Left hindlimb (tissue), 1 donor: ENCODE results near the gene WDR59.
A peak's percentile ranks its signal among the peaks of the same experiment; 100 is the strongest.
"Not testable (repeated sequence)": the region's sequence is repeated elsewhere in the genome, so short reads cannot be mapped to it uniquely, and the experiment has no call there.

Experiments
- DNase-seq: peaks from one replicate; pipeline ENCODE4 v3.0.0-alpha.2; 2018

Gene WDR59

GRCh38 chr16:74984529-74985296, at the start of gene WDR59:
Gene WDR59 (minus strand): TSS chr16:74985123. CDS start chr16:74985017, 106 bp downstream.
- peak; percentile 99 for DNase-seq

GRCh38 chr16:75032655-75033054, 47.7 kb upstream of the WDR59 start:
- DNase-seq = no peak

- DNase-seq = no peak
Measured at GRCh38 chr16:75029854-75030253, 44.9 kb upstream of the WDR59 start.

GRCh38 chr16:75028544-75029135, 43.7 kb upstream of the WDR59 start:
- no peak for DNase-seq

- no peak for DNase-seq
Measured at GRCh38 chr16:75027520-75028300, 42.8 kb upstream of the WDR59 start.

GRCh38 chr16:75026892-75027391, 42.0 kb upstream of the WDR59 start:
- no peak for DNase-seq

GRCh38 chr16:75026239-75026891, 41.4 kb upstream of the WDR59 start:
- DNase-seq = peak; percentile 48

- peak; percentile 52 for DNase-seq
Measured at GRCh38 chr16:75025761-75026160, 40.8 kb upstream of the WDR59 start.

- DNase-seq = no peak
Measured at GRCh38 chr16:75024594-75024993, 39.7 kb upstream of the WDR59 start.

GRCh38 chr16:75024182-75024581, 39.3 kb upstream of the WDR59 start:
- no peak for DNase-seq

GRCh38 chr16:75023009-75023408, 38.1 kb upstream of the WDR59 start:
- no peak for DNase-seq

- DNase-seq = no peak
Measured at GRCh38 chr16:75022567-75022966, 37.6 kb upstream of the WDR59 start.

- no peak for DNase-seq
Measured at GRCh38 chr16:75021410-75021809, 36.5 kb upstream of the WDR59 start.

- no peak for DNase-seq
Measured at GRCh38 chr16:75019586-75019985, 34.7 kb upstream of the WDR59 start.

- no peak for DNase-seq
Measured at GRCh38 chr16:75019007-75019406, 34.1 kb upstream of the WDR59 start.

GRCh38 chr16:75017670-75018525, 33.0 kb upstream of the WDR59 start:
- no peak for DNase-seq

GRCh38 chr16:75016451-75017081, 31.6 kb upstream of the WDR59 start:
- DNase-seq = not testable (repeated sequence)

GRCh38 chr16:75014318-75014717, 29.4 kb upstream of the WDR59 start:
- DNase-seq = no peak

GRCh38 chr16:75013123-75013522, 28.2 kb upstream of the WDR59 start:
- not testable (repeated sequence) for DNase-seq

- no peak for DNase-seq
Measured at GRCh38 chr16:75012380-75013081, 27.6 kb upstream of the WDR59 start.
